A549 (cell line): ENCODE measurements around the gene TMEFF2. TPM values are rescaled to one million over a fixed set of nuclear protein-coding genes. Genes with fewer than 3 reads are reported as not detected.

Experiments used
- ATAC-seq, 2 experiments: fragments of 200-7000 bp in 1 of 2; fragments of >200 bp in 1 of 2; cut with Nextera tagmentation in 1 of 2; cut with Tn5 transposase in 1 of 2; 3 replicates each; pipeline versions ENCODE4 v1.8.0 to v1.9.1; 2018 to 2020; ENCODE audit warnings: mild to moderate bottlenecking in 1 of 2, moderate library complexity in 1 of 2
- CTCF ChIA-PET: fragments of 300-600 bp; sonication (Branson Sonifier 250); formaldehyde crosslinking; extraction: SDS; loops from one replicate; lab custom pipeline; 2021; ENCODE audit warnings: antibody characterized with exemption, inconsistent platforms; lab: Yijun Ruan, JAX
- POLR2A ChIA-PET: fragments of 350-600 bp; formaldehyde crosslinking; extraction: SDS; loops from one replicate; lab custom pipeline; 2021; ENCODE audit warnings: antibody characterized with exemption, inconsistent platforms; lab: Yijun Ruan, JAX
- DNase-seq, 2 experiments: peaks; one replicate each; pipeline versions ENCODE4 v3.0.0 to v3.0.0-alpha.2; 2011 to 2016; ENCODE audit warnings: low read depth in 1 of 2, low spot score in 1 of 2
- FAIRE-seq: peaks from 2 replicates; lab custom pipeline; 2011; peaks lifted over from hg19 to GRCh38; lab: Jason Lieb, UNC
- H3K27ac ChIP-seq, 2 experiments: fragments of >200 bp; sonication (Bioruptor Twin); formaldehyde crosslinking; 3 replicates each; pipeline ENCODE4 v1.5.1; 2016 to 2017
- H3K4me1 ChIP-seq: fragments of >200 bp; sonication (Bioruptor Twin); formaldehyde crosslinking; 3 replicates; pipeline ENCODE4 v1.6.1; 2016
- H3K4me2 ChIP-seq: fragments of >200 bp; sonication (Bioruptor Twin); formaldehyde crosslinking; 3 replicates; pipeline ENCODE4 v1.6.1; 2016
- H3K4me3 ChIP-seq: fragments of >200 bp; sonication (Bioruptor Twin); formaldehyde crosslinking; 3 replicates; pipeline ENCODE4 v1.5.1; 2016
- H3K9me3 ChIP-seq: fragments of >200 bp; sonication (Bioruptor Twin); formaldehyde crosslinking; 3 replicates; pipeline ENCODE4 v1.6.1; 2016
- ATOH8 ChIP-seq: fragments of 250-450 bp; sonication (Bioruptor Pico); IDR thresholded peaks from 2 replicates; pipeline ENCODE4 v1.5.0; 2020; ENCODE audit warnings: low read depth, mild to moderate bottlenecking, moderate library complexity
- CBX2 ChIP-seq: fragments of 200-600 bp; sonication (generic); IDR thresholded peaks from 2 replicates; pipeline ENCODE4 v1.6.1; 2016; ENCODE audit warnings: low read depth, mild to moderate bottlenecking, borderline replicate concordance
- CBX8 ChIP-seq: fragments of 200-600 bp; sonication (generic); IDR thresholded peaks from 2 replicates; pipeline ENCODE4 v1.6.1; 2016
- CHD4 ChIP-seq: fragments of 200-600 bp; sonication (generic); IDR thresholded peaks from 2 replicates; pipeline ENCODE4 v1.6.1; 2016; ENCODE audit warnings: antibody characterized with exemption, mild to moderate bottlenecking, borderline replicate concordance
- CTCF ChIP-seq: fragments of >200 bp; sonication (Bioruptor Twin); formaldehyde crosslinking; IDR thresholded peaks from 3 replicates; pipeline ENCODE4 v1.5.1; 2016
- E2F6 ChIP-seq: IDR thresholded peaks from 2 replicates; pipeline ENCODE4 v1.6.1; 2012; ENCODE audit warnings: low read depth, borderline replicate concordance
- EP300 ChIP-seq, 2 experiments: fragments of >200 bp; sonication (Bioruptor Twin); formaldehyde crosslinking; IDR thresholded peaks; 2 replicates in 1 of 2; 3 replicates in 1 of 2; pipeline ENCODE4 v1.6.1; 2016 to 2017
- FOSB ChIP-seq: fragments of 250-450 bp; sonication (Bioruptor Pico); IDR thresholded peaks from 2 replicates; pipeline ENCODE4 v1.5.0; 2020; ENCODE audit warnings: mild to moderate bottlenecking, moderate library complexity
- HDAC2 ChIP-seq: fragments of 200-600 bp; sonication (generic); IDR thresholded peaks from 2 replicates; pipeline ENCODE4 v1.6.1; 2016
- HES2 ChIP-seq: fragments of >200 bp; sonication (Bioruptor Twin); formaldehyde crosslinking; IDR thresholded peaks from 2 replicates; pipeline ENCODE4 v1.6.1; 2016
- HEYL ChIP-seq: fragments of 250-450 bp; sonication (Bioruptor Pico); IDR thresholded peaks from 2 replicates; pipeline ENCODE4 v1.8.0; 2021; ENCODE audit warnings: mild to moderate bottlenecking, moderate library complexity
- HOXB5 ChIP-seq: fragments of 250-450 bp; sonication (Bioruptor Pico); IDR thresholded peaks from 2 replicates; pipeline ENCODE4 v1.5.0; 2020; ENCODE audit warnings: mild to moderate bottlenecking, moderate library complexity
- JUNB ChIP-seq: fragments of >200 bp; sonication (Bioruptor Twin); formaldehyde crosslinking; IDR thresholded peaks from 2 replicates; pipeline ENCODE4 v1.6.1; 2016
- KDM5A ChIP-seq: fragments of 200-600 bp; sonication (generic); IDR thresholded peaks from 2 replicates; pipeline ENCODE4 v1.6.1; 2016; ENCODE audit warnings: antibody characterized with exemption, mild to moderate bottlenecking
- PBX3 ChIP-seq: IDR thresholded peaks from 2 replicates; pipeline ENCODE4 v1.6.1; 2012
- PHF8 ChIP-seq: fragments of 200-600 bp; sonication (generic); IDR thresholded peaks from 2 replicates; pipeline ENCODE4 v1.6.1; 2016; ENCODE audit warnings: low read depth, mild to moderate bottlenecking, antibody characterized with exemption, moderate library complexity, borderline replicate concordance
- POLR2AphosphoS2 ChIP-seq: conservative IDR thresholded peaks from 2 replicates; pipeline ENCODE4 v1.6.1; 2012; ENCODE audit warnings: low read length, improper control_type of control experiment, inconsistent platforms
- RAD21 ChIP-seq, 2 experiments: fragments of >200 bp in 1 of 2; sonication (Bioruptor Twin) in 1 of 2; formaldehyde crosslinking in 1 of 2; IDR thresholded peaks in 1 of 2; conservative IDR thresholded peaks in 1 of 2; 2 replicates in 1 of 2; 3 replicates in 1 of 2; pipeline ENCODE4 v1.6.1; 2012 to 2018; ENCODE audit warnings: inconsistent platforms in 1 of 2
- REST ChIP-seq: fragments of 200-600 bp; sonication (generic); IDR thresholded peaks from 2 replicates; pipeline ENCODE4 v1.6.1; 2016; ENCODE audit warnings: antibody characterized with exemption, mild to moderate bottlenecking, moderate library complexity
- RFX5 ChIP-seq: fragments of 450-650 bp; IDR thresholded peaks from 2 replicates; pipeline ENCODE4 v1.7.1; 2014; ENCODE audit warnings: antibody characterized with exemption, mild to moderate bottlenecking, moderate library complexity
- RNF2 ChIP-seq: fragments of 200-600 bp; sonication (generic); IDR thresholded peaks from 2 replicates; pipeline ENCODE4 v1.6.1; 2016; ENCODE audit warnings: low read depth, mild to moderate bottlenecking, antibody characterized with exemption, moderate library complexity, borderline replicate concordance
- SMC3 ChIP-seq: fragments of >200 bp; sonication (Bioruptor Twin); formaldehyde crosslinking; IDR thresholded peaks from 3 replicates; pipeline ENCODE4 v1.6.1; 2018; ENCODE audit warnings: inconsistent platforms
- SREBF2 ChIP-seq: fragments of 450-650 bp; IDR thresholded peaks from 2 replicates; pipeline ENCODE4 v1.6.1; 2014; ENCODE audit warnings: mild to moderate bottlenecking, moderate library complexity
- TP53 ChIP-seq: fragments of 250-450 bp; sonication (Bioruptor Pico); IDR thresholded peaks from 2 replicates; pipeline ENCODE4 v1.5.0; 2021; ENCODE audit warnings: mild to moderate bottlenecking, moderate library complexity
- ZSCAN20 ChIP-seq: fragments of 250-450 bp; sonication (Bioruptor Pico); IDR thresholded peaks from 2 replicates; pipeline ENCODE4 v1.8.0; 2022; ENCODE audit warnings: mild to moderate bottlenecking, moderate library complexity
- WGBS: methylation state at CpG from one replicate; pipeline ENCODE4 v1.1.6; 2017; ENCODE audit errors: missing lambda C conversion rate; 5-methylcytosine and 5-hydroxymethylcytosine counted together
- polyA plus RNA-seq, 4 experiments: library from polyadenylated mRNA; depleted of rRNA in 3 of 4; stranded (reverse); fragments of >200 nt; fragmentation: RNase III in 1 of 4; extraction: RNeasy Plus Mini Kit Qiagen cat#74134 plus additional on column Dnase treatment in 1 of 4; gene quantifications; 2 replicates in 3 of 4; 3 replicates in 1 of 4; pipeline ENCODE4 v1.2.3, GENCODE V29; 2011 to 2017

TMEFF2 gene
- polyA plus RNA-seq, 2 of the 4 experiments (the other 2 are of a cell fraction), result 0.30 to 0.46 TPM

GRCh38 chr2:192153561-192153960, 41.2 kb downstream of the TMEFF2 start:
- no peak overlapping the region for H3K27ac ChIP-seq
- ChIA-PET CTCF (interaction anchor here (1.0 to 5.1 kb wide), 4 partner anchors 9 to 599 kb away, joined by 3 to 25 read pairs (median 6); no protein-coding TSS in a partner anchor), POLR2A (no interaction called here)
- H3K4me2 ChIP-seq, result no peak overlapping the region
- H3K4me1 ChIP-seq, result no peaks in the 10 kb centered on the region
- TF ChIP-seq RFX5 (no peak), SMC3 (no peak), CHD4 (no peak), RNF2 (no peak), CBX2 (no peak), CTCF (no peak), EP300 (IDR thresholded peaks at IDR 0.05) (no peak), RAD21 (conservative IDR thresholded peaks at IDR 0.05 in 1 of 2, IDR thresholded peaks at IDR 0.05 in 1 of 2) (no peak), PBX3 (no peak), HES2 (no peak), ZSCAN20 (CRISPR knock-in tag) (no peak), KDM5A (no peak), SREBF2 (no peak), CBX8 (no peak), PHF8 (no peak), POLR2AphosphoS2 (no peak), FOSB (CRISPR knock-in tag) (no peak), JUNB (no peak), HEYL (CRISPR knock-in tag) (no peak), REST (no peak)
- FAIRE-seq (no peak), DNase-seq (no peak), ATAC-seq (no peak)
- WGBS, result 83% methylated on average over 4 of the region's 4 CpGs
- H3K4me3 ChIP-seq, result no peak overlapping the region
- H3K9me3 ChIP-seq, result no peaks in the 10 kb centered on the region

GRCh38 chr2:192151853-192152252, 42.9 kb downstream of the TMEFF2 start:
- no peaks in the 10 kb centered on the region for H3K9me3 ChIP-seq
- ChIA-PET POLR2A (no interaction called here), CTCF (interaction anchor here (0.9 kb wide), 1 partner anchor 11 kb away, joined by 5 read pairs; no protein-coding TSS in a partner anchor)
- FAIRE-seq (no peak), ATAC-seq (no peak), DNase-seq (no peak)
- H3K27ac ChIP-seq, result no peak overlapping the region
- no peak overlapping the region for H3K4me3 ChIP-seq
- H3K4me1 ChIP-seq, result peaks cover 2% of the 10 kb centered on the region; the same call in 2 of the 3 replicates
- no peak for TF ChIP-seq HOXB5 (CRISPR knock-in tag)
- TF ChIP-seq E2F6, result no peak
- no peak for TF ChIP-seq PBX3
- TF ChIP-seq RNF2, result no peak
- no peak for TF ChIP-seq CBX8
- no peak for TF ChIP-seq TP53 (CRISPR knock-in tag)
- TF ChIP-seq SMC3, result no peak
- TF ChIP-seq RAD21 (conservative IDR thresholded peaks at IDR 0.05 in 1 of 2, IDR thresholded peaks at IDR 0.05 in 1 of 2), result no peak
- no peak for TF ChIP-seq ATOH8 (CRISPR knock-in tag)
- TF ChIP-seq HDAC2, result no peak
- 70% methylated on average over 1 of the region's 1 CpG for WGBS
- H3K4me2 ChIP-seq, result no peak overlapping the region
